ENCODE results near the gene SH2D1A.
"Not testable (repeated sequence)": the region's sequence is repeated elsewhere in the genome, so short reads cannot be mapped to it uniquely, and the experiment has no call there.

SH2D1A gene

DNA sequence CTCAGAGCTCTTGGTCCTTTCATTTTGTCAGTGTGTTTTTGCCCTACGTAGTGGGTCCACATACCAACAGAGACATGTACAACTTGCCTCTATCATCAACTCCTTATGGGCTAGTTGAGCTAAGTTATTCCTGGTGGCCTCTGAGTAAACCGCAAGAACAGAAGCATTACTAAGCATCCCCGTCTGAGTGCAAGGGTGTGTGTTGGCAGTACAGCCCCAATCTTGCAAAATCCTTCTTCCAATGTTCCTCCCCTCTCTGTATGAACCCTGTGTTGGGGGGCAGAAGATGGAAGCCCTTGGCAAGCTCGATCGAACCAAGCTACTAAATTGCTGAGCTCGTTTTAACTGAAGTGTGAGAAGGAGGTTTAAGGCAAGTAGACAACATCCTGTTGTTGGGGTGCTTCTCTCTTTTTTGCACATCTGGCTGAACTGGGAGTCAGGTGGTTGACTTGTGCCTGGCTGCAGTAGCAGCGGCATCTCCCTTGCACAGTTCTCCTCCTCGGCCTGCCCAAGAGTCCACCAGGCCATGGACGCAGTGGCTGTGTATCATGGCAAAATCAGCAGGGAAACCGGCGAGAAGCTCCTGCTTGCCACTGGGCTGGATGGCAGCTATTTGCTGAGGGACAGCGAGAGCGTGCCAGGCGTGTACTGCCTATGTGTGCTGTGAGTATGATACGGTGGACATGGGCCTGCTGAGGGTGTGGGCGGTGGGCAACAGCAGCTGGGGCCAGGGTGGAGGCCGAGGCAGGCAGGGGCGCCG, at the start of gene SH2D1A:
TSS of gene SH2D1A (plus strand) at position 447 of the 760 bp plus-strand sequence. CDS start at position 527, 80 bp downstream.
- DNase-seq (ENCODE audit: low read depth in 2 of 2) = no peak

DNA sequence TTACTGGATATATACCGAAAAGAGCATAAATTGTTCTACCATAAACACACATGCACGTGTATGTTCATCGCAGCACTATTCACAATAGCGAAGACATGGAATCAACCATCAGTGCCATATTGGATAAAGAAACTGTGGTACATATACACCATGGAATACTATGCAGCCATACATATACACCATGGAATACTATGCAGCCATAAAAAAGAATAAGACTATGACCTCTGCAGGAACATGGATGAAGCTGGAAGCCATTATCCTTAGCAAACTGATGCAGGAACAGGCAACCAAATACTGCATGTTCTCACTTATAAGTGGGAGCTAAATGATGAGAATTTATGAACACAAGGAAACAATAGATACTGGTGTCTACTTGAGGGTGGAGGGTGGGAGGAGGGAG, 47.0 kb upstream of the SH2D1A start:
- not testable (repeated sequence) for DNase-seq (ENCODE audit: low read depth in 2 of 2)

DNA sequence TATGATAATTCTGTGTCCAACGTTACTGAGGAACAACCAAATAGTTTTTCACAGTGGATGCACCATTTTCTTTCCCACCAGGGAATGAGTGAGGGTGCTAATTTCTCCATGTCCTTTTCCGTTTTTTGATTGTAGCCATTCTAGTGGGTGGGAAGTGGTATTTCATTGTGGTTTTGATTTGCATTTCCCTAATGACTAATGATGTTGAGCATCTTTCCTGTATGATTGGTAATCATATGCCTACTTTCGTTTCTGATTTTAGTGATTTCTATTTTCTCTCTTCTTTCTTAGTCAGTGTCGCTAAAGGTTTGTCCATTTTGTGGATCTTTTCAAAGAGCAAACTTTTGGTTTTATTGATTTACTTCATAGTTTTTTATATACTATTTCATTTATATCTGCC, 46.0 kb upstream of the SH2D1A start:
- DNase-seq (ENCODE audit: low read depth in 2 of 2) = no peak

DNA sequence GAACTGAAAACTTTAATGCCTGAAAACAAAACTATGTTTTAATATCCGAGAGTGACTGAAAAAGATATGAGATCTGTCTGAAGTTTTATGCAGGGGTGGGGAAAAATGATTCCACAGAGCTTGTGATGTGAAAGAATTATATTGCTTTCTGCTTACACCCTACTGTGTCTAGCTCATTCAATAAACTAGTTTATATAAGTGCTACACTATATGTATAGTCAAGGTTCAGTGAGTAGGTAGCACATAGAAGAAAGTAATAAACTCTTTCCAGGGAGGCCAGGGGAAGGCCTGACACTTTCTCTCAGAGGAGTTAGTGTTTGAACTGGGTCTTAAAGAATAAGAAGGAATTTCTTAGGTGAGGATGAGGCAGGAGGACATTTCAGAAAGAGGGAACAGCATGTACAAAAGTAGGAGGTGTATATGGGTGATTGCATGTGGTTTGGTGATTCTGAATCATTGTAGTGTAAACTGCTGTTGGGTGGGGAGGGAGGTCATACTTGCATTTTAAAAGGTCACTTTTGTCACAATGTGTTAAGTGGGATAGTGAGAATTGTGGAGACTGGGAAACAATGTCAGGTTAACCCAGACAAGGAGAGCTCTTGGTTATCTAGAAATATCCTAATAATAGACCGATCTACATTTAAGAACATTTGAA, 39.0 kb upstream of the SH2D1A start:
- DNase-seq (ENCODE audit: low read depth in 2 of 2) = no peak

DNA sequence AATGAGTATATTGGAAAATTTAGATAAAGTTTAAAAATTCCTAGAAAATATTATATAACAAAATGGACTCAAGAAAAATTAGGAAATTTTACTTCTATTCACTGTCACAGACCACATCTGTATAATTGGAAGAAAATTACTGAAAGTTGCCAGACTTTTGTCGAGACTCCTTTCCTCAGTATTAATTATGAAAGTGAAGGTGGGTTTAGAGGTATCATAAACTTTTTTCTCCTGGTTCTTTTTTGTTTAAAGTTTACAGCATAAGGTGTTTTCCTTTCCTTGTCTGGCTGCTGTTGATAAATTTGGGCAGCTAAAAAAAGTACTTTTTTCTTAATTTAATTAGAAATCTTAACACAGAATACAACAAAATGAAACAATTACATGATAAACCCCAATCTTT, 20.6 kb upstream of the SH2D1A start:
- DNase-seq (ENCODE audit: low read depth in 2 of 2) = no peak

DNA sequence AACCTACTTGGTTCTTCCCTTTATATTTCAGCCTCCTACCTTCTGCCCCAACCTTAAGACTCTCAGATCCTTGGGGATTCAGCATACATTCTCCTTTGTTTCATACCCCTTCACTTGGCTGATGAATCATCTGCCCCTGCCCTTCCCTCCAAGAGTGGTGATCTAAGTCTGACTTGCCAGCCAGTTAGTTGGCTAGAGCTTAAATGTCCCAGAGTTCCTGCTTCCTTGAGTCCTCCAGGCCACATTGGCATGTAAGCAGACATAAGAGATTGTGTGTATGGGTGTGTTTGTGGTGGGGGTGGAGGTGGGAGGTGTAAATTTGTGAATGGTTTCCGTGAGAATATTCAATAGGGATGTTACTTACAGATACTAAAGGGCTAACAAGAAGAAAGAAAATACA, 17.6 kb upstream of the SH2D1A start:
- DNase-seq (ENCODE audit: low read depth in 2 of 2) = no peak

DNA sequence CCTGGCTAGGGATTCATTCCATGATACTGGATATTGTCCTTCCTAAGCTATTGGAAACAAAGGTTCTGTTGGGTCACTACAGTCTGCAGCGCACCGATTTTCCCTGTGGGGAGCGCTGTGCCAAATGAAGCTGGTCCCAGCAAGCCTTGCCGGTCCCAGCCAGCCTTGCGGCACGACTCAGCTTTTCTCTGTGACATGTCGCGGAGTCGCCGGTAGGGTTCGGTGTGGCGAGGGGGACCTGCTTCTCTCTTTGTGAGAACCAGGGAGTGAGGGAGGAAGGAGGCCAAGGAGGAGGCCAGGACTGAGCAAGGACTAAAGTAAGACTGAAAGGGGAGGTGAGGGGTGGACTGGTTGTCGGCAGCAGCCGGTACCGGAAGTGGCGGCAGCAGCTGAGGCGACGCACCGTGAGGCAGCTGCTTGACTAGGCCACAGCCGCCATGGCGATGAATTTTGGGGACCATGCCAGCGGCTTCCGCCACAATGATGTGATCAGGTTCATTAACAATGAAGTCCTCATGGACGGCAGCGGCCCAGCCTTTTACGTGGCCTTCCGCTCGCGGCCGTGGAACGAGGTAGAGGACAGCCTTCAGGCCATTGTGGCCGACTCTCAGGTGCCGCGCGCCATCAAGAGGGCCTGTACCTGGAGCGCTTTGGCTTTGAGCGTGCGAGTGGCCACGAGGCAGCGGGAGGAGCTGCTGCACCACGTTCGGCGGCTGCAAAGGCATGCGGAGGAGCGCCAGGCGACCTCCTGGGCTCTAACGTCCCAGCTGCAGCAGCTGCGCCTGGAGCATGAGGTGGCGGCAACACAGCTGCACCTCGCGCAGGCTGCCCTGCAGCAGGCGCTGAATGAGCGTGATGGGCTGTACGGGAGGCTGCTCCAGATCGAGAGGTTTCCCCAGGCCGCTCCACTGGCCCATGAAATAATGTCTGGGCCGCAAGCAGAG, 13.6 kb upstream of the SH2D1A start, which contains the start of gene TEX13D:
TSS of gene TEX13D (plus strand) at position 180 of the 944 bp plus-strand sequence. CDS start at position 438, 258 bp downstream.
- no peak for DNase-seq (ENCODE audit: low read depth in 2 of 2)

DNA sequence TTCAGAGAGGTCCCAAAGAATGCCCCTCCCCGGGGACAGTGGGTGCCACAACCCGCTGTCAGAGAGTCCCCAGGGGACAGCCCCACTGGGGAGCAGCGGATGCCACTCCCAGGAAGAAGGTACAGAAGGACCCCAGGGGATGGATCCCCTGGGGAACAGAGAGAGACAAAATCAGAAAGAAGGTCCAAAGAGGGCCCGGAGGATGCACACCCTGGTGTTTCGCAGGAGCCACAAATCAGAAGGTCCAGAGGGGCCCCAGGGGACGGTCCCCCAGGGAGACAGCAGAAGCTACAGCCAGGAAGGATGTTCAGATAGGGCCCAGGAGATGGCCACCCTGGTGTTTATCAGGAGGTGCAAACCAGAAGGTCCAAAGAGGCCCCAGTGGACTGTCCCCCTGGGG, 12.5 kb upstream of the SH2D1A start:
- DNase-seq (ENCODE audit: low read depth in 2 of 2) = no peak

DNA sequence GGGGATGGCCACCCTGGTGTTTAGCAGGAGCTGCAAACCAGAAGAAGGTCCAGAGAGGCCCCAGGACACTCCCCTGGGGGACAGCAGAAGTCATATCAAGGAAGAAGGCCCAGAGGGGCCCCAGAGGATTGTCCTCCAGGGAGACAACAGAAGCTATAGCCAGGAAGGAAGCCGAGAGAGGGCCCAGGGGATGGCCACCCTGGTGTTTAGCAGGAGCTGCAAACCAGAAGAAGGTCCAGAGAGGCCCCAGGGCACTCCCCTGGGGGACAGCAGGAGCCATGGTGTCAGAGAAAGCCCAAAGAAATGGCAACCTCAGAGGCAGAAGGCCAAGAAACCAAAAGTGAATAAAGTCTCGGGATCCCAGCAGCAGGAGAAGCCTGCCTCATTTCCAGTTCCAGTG, 11.8 kb upstream of the SH2D1A start:
- DNase-seq (ENCODE audit: low read depth in 2 of 2) = not testable (repeated sequence)

DNA sequence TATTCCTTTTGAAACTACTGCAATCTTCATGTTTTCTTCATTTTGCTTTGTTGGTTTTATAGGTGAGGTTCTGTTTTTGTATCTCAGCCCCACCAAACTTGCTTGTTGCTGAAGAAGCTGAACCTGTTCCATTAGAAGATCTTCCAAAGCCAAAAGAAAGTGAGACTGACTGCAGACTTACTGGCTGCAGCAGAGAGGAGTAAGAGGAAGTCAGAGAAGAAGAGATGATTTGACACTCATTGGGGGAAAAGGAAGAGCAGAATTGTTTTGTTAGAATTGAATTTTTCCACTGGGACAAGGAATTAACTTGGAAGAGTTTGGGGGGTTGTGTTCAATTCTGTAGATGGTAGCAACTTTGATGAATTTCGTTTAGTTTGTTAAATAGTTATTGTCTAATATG, 10.8 kb upstream of the SH2D1A start:
- no peak for DNase-seq (ENCODE audit: low read depth in 2 of 2)

DNA sequence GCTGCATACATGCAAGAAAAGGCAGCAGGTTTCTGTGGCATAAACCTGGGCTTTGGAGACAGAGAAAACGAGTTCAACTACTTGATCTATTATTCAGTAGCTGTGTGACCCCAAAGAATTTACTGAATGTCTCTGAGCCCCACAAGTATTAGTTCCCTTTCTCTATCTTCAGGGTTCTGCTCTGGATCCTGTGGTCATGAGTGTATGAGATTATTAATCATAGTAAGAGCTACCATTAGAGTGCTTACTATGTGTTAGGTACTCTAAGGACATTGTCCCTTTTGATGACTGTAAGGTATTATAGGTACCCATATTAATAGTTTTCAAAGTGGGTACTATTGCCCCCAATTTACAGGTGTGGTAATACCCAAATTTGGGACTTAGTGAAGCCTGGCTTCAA, 8.4 kb upstream of the SH2D1A start:
- DNase-seq (ENCODE audit: low read depth in 2 of 2) = no peak

DNA sequence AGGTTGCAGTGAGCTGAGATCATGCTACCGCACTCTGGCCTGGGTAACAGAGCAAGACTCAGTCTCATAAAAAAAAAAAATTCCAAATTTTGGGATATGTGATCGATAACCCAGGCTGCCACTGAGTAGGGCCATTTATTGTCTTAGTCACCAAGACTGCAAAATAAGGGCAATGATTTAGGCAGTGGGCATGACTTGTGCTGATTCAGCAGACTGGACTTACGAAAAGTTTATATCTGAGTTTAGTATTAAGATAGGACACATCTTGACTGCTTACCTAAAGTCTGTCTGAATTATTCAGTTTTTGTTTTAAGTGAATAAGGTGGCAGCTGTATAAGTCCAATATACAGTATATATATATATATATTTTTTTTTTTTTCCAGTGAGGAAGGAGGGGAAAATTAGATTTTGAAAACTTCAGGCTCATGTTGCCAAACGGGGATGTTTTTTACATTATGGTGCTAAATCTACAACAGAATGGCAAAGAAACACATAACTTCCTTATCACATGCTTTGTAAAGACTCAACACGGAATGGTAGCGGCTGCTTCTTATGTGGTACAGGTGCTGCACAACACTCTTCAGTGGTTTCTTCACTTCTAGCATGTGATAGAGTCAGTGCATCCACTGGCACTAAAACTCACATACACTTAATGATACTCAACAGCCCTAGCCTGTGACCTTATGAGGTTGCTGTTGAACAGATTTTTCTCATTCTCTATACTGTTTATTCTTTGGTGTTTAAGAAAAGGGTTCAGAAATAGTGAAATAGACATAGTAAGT, 7.4 kb upstream of the SH2D1A start:
- no peak for DNase-seq (ENCODE audit: low read depth in 2 of 2)

DNA sequence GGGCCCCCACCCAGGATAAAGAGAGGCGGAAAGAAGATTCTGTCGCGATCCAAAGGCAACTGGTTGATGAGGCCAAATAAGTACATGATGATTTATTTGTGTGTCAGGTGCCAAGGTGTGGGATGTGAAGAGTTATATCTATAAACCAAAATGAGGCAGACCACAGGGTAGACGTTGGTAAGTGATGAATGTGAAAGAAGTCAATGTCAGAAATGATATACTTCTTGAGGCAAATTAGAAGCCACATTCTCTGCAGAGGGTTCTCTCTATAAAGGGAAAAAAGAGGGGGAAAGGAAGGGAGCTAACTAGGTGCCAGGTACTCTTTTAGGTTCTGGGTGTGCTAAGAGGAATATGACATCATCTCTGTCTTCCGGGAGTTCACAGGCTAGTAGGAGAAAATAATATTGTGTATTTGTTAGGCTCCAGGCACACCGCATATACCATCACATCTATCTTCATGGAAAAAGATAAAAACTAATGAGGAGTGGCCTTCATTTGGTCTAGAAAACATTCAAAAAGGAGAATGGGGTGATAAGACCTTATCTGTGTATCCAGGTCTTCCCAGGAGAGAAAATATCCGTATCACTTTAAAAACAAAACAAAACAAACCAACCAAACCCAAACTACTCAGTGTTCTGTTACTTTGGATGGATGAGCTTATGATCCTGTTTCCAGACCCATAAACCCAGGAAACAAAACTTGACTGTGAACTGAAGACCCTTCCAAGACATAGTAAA, 4.8 kb upstream of the SH2D1A start:
- DNase-seq (ENCODE audit: low read depth in 2 of 2) = no peak

DNA sequence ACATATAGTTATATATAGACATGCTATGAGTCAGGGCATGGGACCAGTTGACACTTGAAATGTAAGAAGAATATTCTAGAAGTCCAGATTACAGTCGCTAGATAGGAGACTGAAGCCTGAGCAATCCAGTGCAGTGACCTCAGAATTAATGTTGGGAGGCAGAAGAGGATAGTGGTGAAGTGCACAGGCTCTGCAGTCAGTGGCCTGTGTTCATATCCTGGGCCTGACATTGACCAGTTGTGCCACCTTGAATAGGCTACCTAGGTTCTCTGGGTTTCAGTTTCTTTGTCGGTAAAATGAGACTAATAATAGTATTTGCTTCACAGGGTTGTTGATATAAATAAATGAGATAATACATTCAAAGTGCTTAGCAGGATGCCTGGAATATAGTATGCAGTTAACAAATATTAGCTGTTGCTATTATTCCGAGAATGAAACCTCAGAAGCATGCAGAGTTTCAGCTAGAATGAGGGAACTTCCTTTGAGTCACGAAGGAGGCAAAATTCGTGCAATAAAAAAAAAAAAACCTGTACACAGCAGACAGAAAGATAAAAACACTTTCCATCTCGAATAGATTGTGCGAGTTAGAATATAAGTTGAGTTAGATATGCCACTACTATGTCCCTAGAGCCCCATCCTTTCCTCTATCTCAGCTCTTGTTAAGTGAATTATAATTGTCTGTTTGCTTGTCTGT, 4.0 kb upstream of the SH2D1A start:
- DNase-seq (ENCODE audit: low read depth in 2 of 2) = no peak

DNA sequence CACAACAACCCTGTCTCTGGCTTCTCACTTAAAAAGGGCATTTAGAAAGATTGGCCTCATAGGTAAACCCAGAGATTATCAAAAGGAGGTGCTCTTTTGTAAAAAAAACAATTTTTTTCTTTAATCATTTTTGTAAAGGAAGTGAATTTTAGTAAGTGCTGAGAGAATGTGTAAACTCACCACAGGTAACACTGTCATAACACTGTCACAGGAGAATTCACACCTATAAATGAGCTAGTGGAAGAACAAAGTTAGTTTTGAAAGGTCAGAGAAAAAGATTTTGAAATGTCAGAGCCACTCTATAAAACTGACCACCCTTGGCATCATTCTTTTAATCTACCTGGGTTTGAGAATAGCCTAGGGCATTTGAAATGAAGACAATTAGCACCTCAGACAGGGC, 3.3 kb upstream of the SH2D1A start:
- no peak for DNase-seq (ENCODE audit: low read depth in 2 of 2)

DNA sequence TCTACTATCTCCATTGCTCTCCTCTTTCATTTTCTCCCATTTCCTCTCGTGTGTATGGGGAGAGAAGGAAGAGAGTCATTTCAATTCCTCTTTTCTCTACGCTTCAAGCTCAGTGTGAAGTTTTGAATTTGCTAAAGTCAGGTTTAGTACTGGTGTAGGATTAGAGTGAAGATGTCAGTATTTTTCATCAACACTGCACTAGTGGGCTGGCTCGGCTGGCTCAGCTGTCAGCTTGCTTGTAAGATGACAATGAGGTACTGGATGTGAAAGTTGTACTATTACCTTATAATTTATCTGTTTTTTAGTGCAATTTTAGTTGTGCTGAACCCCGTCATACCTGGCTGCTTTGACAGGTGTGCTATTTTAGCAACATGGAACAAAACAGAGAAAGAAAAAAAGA, 2.1 kb upstream of the SH2D1A start:
- no peak for DNase-seq (ENCODE audit: low read depth in 2 of 2)

DNA sequence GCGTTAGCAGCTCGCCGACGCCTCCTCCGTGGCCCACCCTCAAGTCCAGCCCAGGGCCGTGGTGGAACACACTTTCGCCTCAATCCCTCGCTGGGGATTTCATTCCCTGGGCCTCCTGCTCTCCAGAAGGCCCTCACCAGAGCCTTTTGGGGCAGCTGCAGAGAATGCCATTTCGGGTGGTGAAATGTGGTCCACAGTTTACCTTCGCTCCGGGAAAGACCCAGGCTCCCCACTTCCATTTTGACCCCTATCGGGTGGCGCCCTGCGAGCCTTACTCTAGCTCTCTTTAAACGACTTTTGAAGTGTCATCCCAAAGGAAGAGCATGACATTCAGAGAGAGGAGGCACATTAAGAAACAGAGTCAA, 496 bp downstream of the SH2D1A start:
- no peak for DNase-seq (ENCODE audit: low read depth in 2 of 2)

DNA sequence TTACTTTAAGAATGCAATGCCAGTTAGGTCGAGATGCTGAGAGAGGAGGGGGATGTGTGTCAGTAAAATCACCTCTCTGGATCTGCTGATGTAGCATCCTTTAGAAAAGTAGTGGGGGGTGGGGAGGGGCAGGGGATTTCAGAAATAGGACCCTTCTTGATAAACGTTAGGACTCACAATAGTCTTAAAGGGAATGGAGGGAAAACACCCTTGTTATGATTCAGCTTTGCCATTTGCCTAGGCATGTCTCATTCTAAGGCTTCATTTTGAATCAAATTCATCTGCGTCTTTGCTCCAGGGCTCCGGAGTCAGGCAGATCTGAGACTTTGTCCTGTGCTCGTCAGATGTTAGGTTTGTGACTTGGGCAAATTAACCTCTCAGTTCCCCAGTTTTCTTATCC, 879 bp downstream of the SH2D1A start:
- no peak for DNase-seq (ENCODE audit: low read depth in 2 of 2)

DNA sequence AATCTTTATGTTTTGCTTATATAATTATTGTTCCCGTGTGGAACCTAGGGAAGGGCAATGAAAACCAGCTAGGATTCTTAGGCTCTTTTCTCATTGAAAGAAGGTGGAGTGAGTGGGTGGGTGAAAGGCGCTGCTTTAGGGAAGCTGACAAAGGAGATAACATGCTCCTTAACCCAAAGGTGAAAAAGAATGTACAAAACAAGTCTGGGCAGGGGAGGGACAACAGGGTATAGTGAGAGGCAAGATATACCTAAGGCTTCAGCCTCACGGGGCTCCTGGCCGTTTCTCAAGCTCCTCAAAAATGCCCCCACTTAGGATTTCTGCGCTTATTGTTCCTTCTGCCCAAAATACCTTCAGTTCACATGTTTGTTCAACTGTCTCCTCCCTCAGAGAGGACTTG, 1.8 kb downstream of the SH2D1A start:
- no peak for DNase-seq (ENCODE audit: low read depth in 2 of 2)

DNA sequence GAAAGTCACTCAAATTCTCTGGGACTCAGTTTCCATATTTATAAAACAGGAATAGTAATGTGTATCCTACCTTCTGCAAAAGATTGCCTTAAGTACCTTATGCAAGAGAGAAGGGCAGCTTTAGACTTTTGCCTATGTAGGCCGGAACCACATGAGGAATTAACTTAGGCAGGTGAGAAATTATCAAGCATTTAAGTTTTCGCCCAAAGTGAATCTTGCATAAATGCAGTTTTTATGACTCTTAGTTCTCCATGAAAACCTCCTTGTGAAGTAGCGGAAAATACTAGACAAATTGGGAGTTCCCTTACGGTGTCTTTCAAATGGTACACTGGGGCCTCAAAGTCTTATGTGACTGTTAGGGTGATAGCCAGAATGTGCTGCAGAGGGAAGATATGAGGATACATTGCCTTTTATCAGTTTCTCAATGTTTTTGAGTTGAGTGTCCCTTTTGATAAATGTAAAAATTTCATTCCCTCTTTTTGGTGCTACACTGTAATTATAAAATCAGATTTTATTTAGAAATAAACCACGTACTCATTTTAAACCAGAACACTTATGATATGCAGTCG, 2.6 kb downstream of the SH2D1A start:
- DNase-seq (ENCODE audit: low read depth in 2 of 2) = no peak
